Spleen (tissue), 11 donors: Measurements from ENCODE around the gene CARD18. TPM values are rescaled to one million over a fixed set of nuclear protein-coding genes. Genes with fewer than 3 reads are reported as not detected.
"Not testable (repeated sequence)": the region's sequence is repeated elsewhere in the genome, so short reads cannot be mapped to it uniquely, and the experiment has no call there.

Experiments
- DNase-seq: peaks from one replicate; pipeline ENCODE4 v3.0.0-alpha.2; 2020
- H3K27ac ChIP-seq, 8 donors: fragments of 200-600 bp; sonication (generic) in 7 of 8; 1 replicate in 4 of 8; 2 replicates in 4 of 8; pipeline versions ENCODE4 v1.5.0 to v1.8.0; 2016 to 2021; ENCODE audit warnings: inconsistent platforms in 4 of 8, mild to moderate bottlenecking in 4 of 8, moderate library complexity in 1 of 8
- H3K27me3 ChIP-seq, 7 donors: fragments of 200-600 bp; sonication (generic) in 6 of 7; replicated peaks in 1 of 7; 1 replicate in 4 of 7; 2 replicates in 3 of 7; pipeline versions ENCODE4 v1.5.0 to v1.8.0; 2016 to 2021; ENCODE audit warnings: inconsistent platforms in 3 of 7, mild to moderate bottlenecking in 1 of 7
- H3K36me3 ChIP-seq, 6 donors: fragments of 200-600 bp; sonication (generic) in 5 of 6; 1 replicate in 4 of 6; 2 replicates in 2 of 6; pipeline versions ENCODE4 v1.5.0 to v1.8.0; 2016 to 2021; ENCODE audit warnings: inconsistent platforms in 2 of 6
- H3K4me1 ChIP-seq, 6 donors: fragments of 200-600 bp; sonication (generic) in 5 of 6; 1 replicate in 3 of 6; 2 replicates in 3 of 6; pipeline versions ENCODE4 v1.5.0 to v1.8.0; 2016 to 2021; ENCODE audit warnings: inconsistent platforms in 3 of 6
- H3K4me3 ChIP-seq, 8 donors: fragments of 200-600 bp; sonication (generic) in 7 of 8; 1 replicate in 4 of 8; 2 replicates in 4 of 8; pipeline versions ENCODE4 v1.5.0 to v1.8.0; 2016 to 2021; ENCODE audit warnings: inconsistent platforms in 4 of 8, mild to moderate bottlenecking in 4 of 8, moderate library complexity in 2 of 8
- H3K9me3 ChIP-seq, 8 donors: fragments of 200-600 bp; sonication (generic) in 7 of 8; 1 replicate in 4 of 8; 2 replicates in 4 of 8; pipeline versions ENCODE4 v1.5.0 to v1.8.0; 2016 to 2021; ENCODE audit warnings: inconsistent platforms in 4 of 8
- CTCF ChIP-seq, 11 experiments: fragments of 200-600 bp in 7 of 11; fragments of 450-650 bp in 4 of 11; sonication (generic) in 4 of 11; IDR thresholded peaks in 8 of 11; conservative IDR thresholded peaks in 3 of 11; 1 replicate in 7 of 11; 2 replicates in 4 of 11; pipeline versions ENCODE4 v1.4.0 to v1.8.0; 2016 to 2021; ENCODE audit warnings: antibody characterized with exemption in 11 of 11, inconsistent platforms in 4 of 11, mild to moderate bottlenecking in 1 of 11
- POLR2A ChIP-seq, 3 donors: fragments of 450-650 bp; IDR thresholded peaks; one replicate each; pipeline ENCODE4 v1.5.1; 2017; ENCODE audit warnings: antibody characterized with exemption in 3 of 3, mild to moderate bottlenecking in 1 of 3
- POLR2AphosphoS5 ChIP-seq, 3 donors: sonication (generic); formaldehyde crosslinking; IDR thresholded peaks; one replicate each; pipeline ENCODE4 v1.5.1; 2017; ENCODE audit warnings: antibody characterized with exemption in 3 of 3
- WGBS, 5 donors: extraction: QIAGEN DNeasy Blood & Tissue Kit in 3 of 5; methylation state at CpG; one replicate each; pipeline versions ENCODE4 v1.1.5 to v1.1.7; 2013 to 2018; 5-methylcytosine and 5-hydroxymethylcytosine counted together
- intact Hi-C: fragments of 100-400 bp; cut with DNase I; formaldehyde crosslinking; loops from one replicate; pipeline ENCODE4 v1.15.0; 2023; ENCODE audit warnings: low total_unique reads
- polyA plus RNA-seq, 3 donors: library from polyadenylated mRNA; stranded (reverse); fragments of 200-250 nt; gene quantifications; one replicate each; pipeline ENCODE4 v1.2.1, GENCODE V29; 2013
- total RNA-seq, 7 donors: library from RNA; depleted of rRNA in 3 of 7; stranded (reverse); fragments of >200 nt in 3 of 7; fragmentation: NEBNext Ultra II Directional in 4 of 7; extraction: Animal tissue kit (Norgen Biotek cat#: 25700) in 4 of 7; gene quantifications; one replicate each; pipeline versions ENCODE4 v1.1.0 to v1.2.1, GENCODE V29; 2016 to 2021
- donor health status: healthy with polysubstance abuse.
- donor health status: DM: no; HTN: no; CAD: no; lungs with moderate emphysema.
- donor health status: DM: no; HTN: no; CAD: no.
- donor health status: Bipolar disorder and iron deficiency.
- donor health status: healthy.
- donor health status: DM: no; HTN: no; CAD: no.
- donor health status: DM: yes; HTN: yes; CAD: no.

CARD18 gene
- total and polyA plus RNA-seq, 10 donors = not detected

DNA sequence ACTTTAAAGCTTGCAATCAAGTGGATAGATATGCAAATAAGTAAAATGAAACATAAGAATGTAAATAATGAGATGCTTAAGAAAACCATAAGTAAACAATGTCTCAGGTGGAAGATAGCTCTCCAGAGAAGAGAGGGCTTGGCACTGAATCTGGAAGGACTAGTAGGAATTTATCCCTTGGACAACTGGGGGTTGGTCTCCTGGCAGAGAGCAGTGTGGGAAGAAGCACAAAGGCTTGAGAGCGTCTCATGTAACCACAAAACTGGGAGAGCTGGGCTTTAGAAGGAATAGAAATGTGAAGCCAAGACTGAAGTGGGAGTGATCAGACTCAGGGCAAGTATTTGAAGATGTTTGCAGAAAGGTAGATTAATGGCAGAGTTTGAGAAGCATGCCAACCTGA lies 31.3 kb downstream of the CARD18 start:
- 67 to 100% (median 93%) methylated on average over 1 of the region's 1 CpG for whole genome bisulfite sequencing, 5 donors
- Histone ChIP-seq H3K36me3 (no peaks in the 10 kb centered on the region), H3K27me3 (no peaks in the 10 kb centered on the region), H3K9me3 (peaks cover 0 to 13% (median 9%) of the 10 kb centered on the region in 8 donors), H3K4me3 (no peak overlapping the region), H3K4me1 (peaks cover 0 to 14% (median 8%) of the 10 kb centered on the region in 6 donors), H3K27ac (no peak overlapping the region)
- intact Hi-C loops = no loop called here
- no peak for DNase-seq
- TF ChIP-seq POLR2AphosphoS5 (IDR thresholded peaks at IDR 0.05) (no peak), CTCF (IDR thresholded peaks at IDR 0.05 in 8 of 11, conservative IDR thresholded peaks at IDR 0.05 in 3 of 11) (no peak), POLR2A (IDR thresholded peaks at IDR 0.05) (no peak)

- H3K36me3 ChIP-seq, DNase-seq, intact Hi-C loops, H3K27ac ChIP-seq, H3K27me3 ChIP-seq, H3K4me3 ChIP-seq: not testable (repeated sequence)
- 76 to 92% (median 81%) methylated on average over 8 of the region's 8 CpGs for WGBS, 5 donors
- Histone ChIP-seq H3K4me1 (peaks cover 0 to 14% (median 8%) of the 10 kb centered on the region in 6 donors), H3K9me3 (peaks cover 0 to 13% (median 9%) of the 10 kb centered on the region in 8 donors)
These were observed 32.2 kb downstream of the CARD18 start for GRCh38 chr11:105107226-105107825.

DNA sequence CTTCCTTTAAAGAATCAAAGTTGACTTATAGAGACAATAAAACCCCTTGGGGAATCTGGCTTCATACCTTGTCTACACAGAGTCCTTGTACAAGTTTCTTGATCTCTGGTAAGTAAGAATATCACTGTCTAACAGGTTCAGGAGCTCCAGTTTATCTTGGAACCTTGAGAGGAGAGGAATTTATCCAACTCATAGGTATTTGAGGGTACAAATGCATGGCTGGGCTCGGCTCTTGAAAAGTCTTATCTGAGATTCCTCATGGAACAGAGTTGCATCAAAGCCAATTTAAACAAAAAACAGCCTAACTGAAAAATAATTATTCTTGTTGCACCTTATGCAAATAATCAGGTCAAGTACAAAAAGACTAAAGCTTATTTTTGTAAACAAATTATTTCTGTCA lies 33.4 kb downstream of the CARD18 start:
- H3K27ac ChIP-seq = no peak overlapping the region
- no peak for TF ChIP-seq CTCF (IDR thresholded peaks at IDR 0.05 in 8 of 11, conservative IDR thresholded peaks at IDR 0.05 in 3 of 11)
- no peak for TF ChIP-seq POLR2A (IDR thresholded peaks at IDR 0.05)
- no peak for TF ChIP-seq POLR2AphosphoS5 (IDR thresholded peaks at IDR 0.05)
- WGBS, 5 donors = 85 to 94% (median 93%) methylated on average over 1 of the region's 1 CpG
- no peak for DNase-seq
- no peaks in the 10 kb centered on the region for H3K27me3 ChIP-seq
- intact Hi-C loops = no loop called here
- H3K4me1 ChIP-seq = peaks cover 0 to 18% (median 9%) of the 10 kb centered on the region in 6 donors
- no peaks in the 10 kb centered on the region for H3K36me3 ChIP-seq
- peaks cover 0 to 13% (median 9%) of the 10 kb centered on the region in 8 donors for H3K9me3 ChIP-seq
- no peak overlapping the region for H3K4me3 ChIP-seq

DNA sequence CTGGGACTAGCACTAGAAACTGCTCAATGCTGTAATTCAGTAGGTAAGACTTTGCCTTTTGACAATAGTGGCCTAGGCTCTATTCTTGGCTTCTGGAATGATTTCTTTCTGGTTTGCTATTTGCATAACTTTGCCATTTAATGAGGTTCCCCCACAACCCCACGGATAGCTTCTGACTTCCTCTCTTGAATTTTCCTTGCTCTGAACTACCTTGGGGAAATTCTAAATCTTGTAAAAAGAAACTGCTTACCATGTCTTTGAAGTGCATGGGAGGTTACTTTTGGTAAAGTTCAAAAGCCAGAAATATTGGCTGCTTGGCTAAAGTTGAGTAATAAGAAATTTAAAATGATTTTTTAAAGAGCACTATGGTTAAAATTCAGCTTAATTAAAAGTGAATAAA lies 35.3 kb downstream of the CARD18 start:
- Histone ChIP-seq H3K9me3 (peaks cover 0 to 13% (median 9%) of the 10 kb centered on the region in 8 donors), H3K27me3 (no peaks in the 10 kb centered on the region), H3K27ac (no peak overlapping the region), H3K4me3 (no peak overlapping the region), H3K4me1 (peaks cover 0 to 20% (median 4%) of the 10 kb centered on the region in 6 donors), H3K36me3 (no peaks in the 10 kb centered on the region)
- intact Hi-C loops = no loop called here
- no peak for DNase-seq
- 28 to 38% (median 37%) methylated on average over 1 of the region's 1 CpG for WGBS, 5 donors
- no peak for TF ChIP-seq POLR2A (IDR thresholded peaks at IDR 0.05)
- TF ChIP-seq CTCF (IDR thresholded peaks at IDR 0.05 in 8 of 11, conservative IDR thresholded peaks at IDR 0.05 in 3 of 11) = no peak
- no peak for TF ChIP-seq POLR2AphosphoS5 (IDR thresholded peaks at IDR 0.05)
